ENCODE results near the gene SREBF1. TPM values are rescaled to one million over a fixed set of nuclear protein-coding genes. Genes with fewer than 3 reads are reported as not detected.

Gene SREBF1
- total RNA-seq, 1 experiment from 2014 or later: 167 TPM

- ATAC-seq (no peak), DNase-seq (no peak)
- ChIA-PET POLR2A (ENCODE audit: unreplicated experiment) (no interaction called here), CTCF (no interaction called here)
- no TSS peak for BruUV-seq (replicated peaks)
- Histone ChIP-seq H3F3A (ENCODE audit: low read length, unreplicated experiment) (no peaks in the 10 kb centered on the region), H4K20me1 (ENCODE audit: low read length) (no peaks in the 10 kb centered on the region), H3K9me3 (ENCODE audit: low read length) (no peaks in the 10 kb centered on the region), H3K27me3 (ENCODE audit: low read length) (no peaks in the 10 kb centered on the region), H3K4me2 (ENCODE audit: low read length) (no peak overlapping the region), H3K36me3 (ENCODE audit: low read depth, low read length) (no peaks in the 10 kb centered on the region; the same call in 1 of the 2 replicates), H3K9me2 (replicated peaks; ENCODE audit: low read length) (no peaks in the 10 kb centered on the region), H2AFZ (ENCODE audit: low read length) (no peak overlapping the region), H3K4me1 (ENCODE audit: insufficient read depth, low read length) (peaks cover 24% of the 10 kb centered on the region), H3K79me2 (ENCODE audit: low read length) (no peaks in the 10 kb centered on the region), H3K9ac (ENCODE audit: low read length) (no peak overlapping the region), H3K27ac (ENCODE audit: low read length) (no peak overlapping the region), H3K4me3 (ENCODE audit: low read length) (no peak overlapping the region)
- TF ChIP-seq CTCF (conservative IDR thresholded peaks at IDR 0.05; ENCODE audit: low read depth, low read length): no peak
- no peak for TF ChIP-seq EZH2phosphoT487 (IDR thresholded peaks at IDR 0.05; ENCODE audit: borderline replicate concordance, low read length)
- no peak for TF ChIP-seq EZH2 (IDR thresholded peaks at IDR 0.05; ENCODE audit: low read length, unreplicated experiment)
- intact Hi-C loops (cut with micrococcal nuclease): no loop called here
Measured at GRCh38 chr17:17851103-17852002, 14.6 kb upstream of the SREBF1 start.

- Histone ChIP-seq H3K4me1 (ENCODE audit: insufficient read depth, low read length) (peaks cover 17% of the 10 kb centered on the region), H3K36me3 (ENCODE audit: low read depth, low read length) (no peaks in the 10 kb centered on the region; the same call in 1 of the 2 replicates), H3K4me3 (ENCODE audit: low read length) (no peak overlapping the region), H3K4me2 (ENCODE audit: low read length) (no peak overlapping the region), H3K9ac (ENCODE audit: low read length) (no peak overlapping the region), H4K20me1 (ENCODE audit: low read length) (no peaks in the 10 kb centered on the region), H3K9me3 (ENCODE audit: low read length) (no peaks in the 10 kb centered on the region), H3F3A (ENCODE audit: low read length, unreplicated experiment) (no peaks in the 10 kb centered on the region), H3K27me3 (ENCODE audit: low read length) (no peaks in the 10 kb centered on the region), H3K27ac (ENCODE audit: low read length) (no peak overlapping the region), H2AFZ (ENCODE audit: low read length) (no peak overlapping the region), H3K79me2 (ENCODE audit: low read length) (no peaks in the 10 kb centered on the region), H3K9me2 (replicated peaks; ENCODE audit: low read length) (no peaks in the 10 kb centered on the region)
- ChIA-PET POLR2A (ENCODE audit: unreplicated experiment) (no interaction called here), CTCF (no interaction called here)
- no peak for ATAC-seq
- no TSS peak for BruUV-seq (replicated peaks)
- TF ChIP-seq EZH2phosphoT487 (IDR thresholded peaks at IDR 0.05; ENCODE audit: borderline replicate concordance, low read length): no peak
- TF ChIP-seq CTCF (conservative IDR thresholded peaks at IDR 0.05; ENCODE audit: low read depth, low read length): peak; percentile 40; the same call in 1 of the 2 replicates
- no peak for TF ChIP-seq EZH2 (IDR thresholded peaks at IDR 0.05; ENCODE audit: low read length, unreplicated experiment)
- intact Hi-C loops (cut with micrococcal nuclease): no loop called here
- peak; percentile 25 for DNase-seq
Measured at GRCh38 chr17:17849845-17850373, 13.1 kb upstream of the SREBF1 start.
